Measurements from ENCODE around the gene PAX2.

PAX2 gene

GRCh38 chr10:100755821-100756220 is 10.4 kb downstream of the PAX2 start:
- DNase-seq (ENCODE audit: low spot score), result no peak

DNA sequence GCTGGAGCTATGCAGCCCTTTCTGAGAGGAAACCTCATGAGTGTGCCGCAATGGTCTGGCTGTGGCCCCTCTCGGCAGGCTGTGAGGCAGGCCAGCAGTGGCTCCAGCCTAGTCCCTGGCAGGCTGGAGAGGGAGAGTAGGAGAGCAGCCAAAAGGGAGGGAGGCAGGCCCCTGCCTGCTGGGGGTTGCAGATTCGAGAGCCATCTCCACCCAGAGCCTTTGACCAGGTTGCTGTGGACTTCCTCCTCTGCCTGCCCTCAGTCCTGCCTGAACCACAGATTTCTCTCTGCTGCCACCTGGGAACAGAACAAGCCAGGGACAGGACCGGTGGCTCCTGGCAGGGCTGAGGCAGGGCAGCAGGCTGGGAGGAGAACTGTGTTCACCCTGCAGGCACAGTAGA is 13.9 kb downstream of the PAX2 start:
- no peak for DNase-seq (ENCODE audit: low spot score)

DNA sequence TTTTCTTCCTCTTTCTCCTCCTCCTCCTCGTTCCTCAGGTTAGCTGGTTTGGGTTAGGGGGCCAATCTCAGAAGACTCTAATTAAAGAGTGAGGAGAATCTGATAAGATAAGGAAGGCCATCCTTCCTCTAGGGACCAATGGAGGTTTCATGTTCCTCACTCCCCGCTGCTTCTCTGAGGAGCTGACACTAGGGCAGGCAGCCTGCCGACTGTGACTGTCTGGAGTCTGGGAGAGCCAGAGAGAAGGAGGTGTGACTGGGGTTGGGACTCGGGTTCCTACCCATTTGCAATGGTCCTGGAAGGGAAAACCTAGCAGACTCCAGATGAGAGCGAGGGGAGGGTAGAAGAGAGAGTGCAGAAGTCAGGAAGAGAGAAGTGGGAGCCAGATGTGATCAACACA is 15.3 kb downstream of the PAX2 start:
- DNase-seq (ENCODE audit: low spot score), result no peak

DNA sequence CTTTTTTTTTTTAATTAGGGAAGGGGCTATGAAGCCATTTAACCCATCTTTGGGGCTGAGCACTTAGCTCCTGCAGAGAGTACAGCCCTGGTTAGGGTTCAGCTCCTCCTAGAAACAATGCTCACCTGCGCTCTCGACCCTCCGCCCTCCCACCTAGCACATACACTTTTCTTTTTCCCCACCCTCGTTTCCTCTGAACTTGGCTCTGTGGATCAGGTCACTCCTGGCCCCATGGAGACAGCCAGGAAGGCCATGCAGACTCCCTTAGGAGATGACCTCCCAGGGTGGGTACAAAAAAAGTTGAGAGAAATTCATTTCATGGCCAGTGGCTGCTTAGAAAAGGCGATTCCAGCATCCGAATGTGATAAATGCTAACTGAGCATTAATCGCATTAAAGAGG is 15.8 kb downstream of the PAX2 start:
- DNase-seq (ENCODE audit: low spot score), result no peak

GRCh38 chr10:100763043-100763747 is 17.8 kb downstream of the PAX2 start:
- DNase-seq (ENCODE audit: low spot score), result no peak

GRCh38 chr10:100766693-100767421 is 21.5 kb downstream of the PAX2 start:
- no peak for DNase-seq (ENCODE audit: low spot score)

DNA sequence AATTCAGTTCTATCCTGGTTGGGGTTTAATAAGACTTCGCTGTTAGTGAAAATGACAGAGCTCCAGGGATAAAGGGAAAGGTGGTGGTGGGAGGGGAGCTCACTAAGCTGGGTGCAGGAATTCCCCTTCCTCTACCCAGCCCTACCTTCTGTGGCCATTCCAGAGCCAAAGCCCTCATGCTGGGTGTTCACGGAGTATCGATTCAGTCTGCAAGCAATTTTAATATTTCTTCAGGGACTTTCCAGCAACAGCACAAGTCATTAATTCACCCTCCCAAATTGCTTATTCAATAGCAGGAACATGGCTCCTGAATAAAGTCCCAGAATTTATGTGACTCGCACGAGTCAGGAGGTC is 22.0 kb downstream of the PAX2 start:
- DNase-seq (ENCODE audit: low spot score), result no peak

- no peak for DNase-seq (ENCODE audit: low spot score)
Measured at GRCh38 chr10:100769481-100769880, 24.1 kb downstream of the PAX2 start.

DNA sequence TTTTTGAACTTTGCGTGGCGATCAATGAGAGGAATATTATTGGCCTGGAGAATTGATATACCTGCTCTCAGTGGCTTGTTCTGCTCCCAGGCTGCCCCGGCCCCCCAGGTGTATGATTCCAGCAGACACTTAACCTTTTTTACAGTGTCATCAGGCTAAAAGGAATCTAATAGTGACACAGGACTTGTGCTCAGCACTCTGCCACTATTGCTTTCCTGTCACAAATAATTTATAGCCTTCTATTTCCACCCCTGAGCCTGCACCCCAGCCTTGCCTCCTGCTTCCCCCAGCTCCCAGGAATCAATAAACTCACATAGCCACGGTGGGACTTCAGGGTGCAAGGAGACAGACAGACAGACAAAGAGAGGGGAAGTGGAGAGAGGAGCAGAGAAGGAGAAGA is 28.3 kb downstream of the PAX2 start:
- DNase-seq (ENCODE audit: low spot score), result no peak

- DNase-seq (ENCODE audit: low spot score), result no peak
Measured at GRCh38 chr10:100774223-100774622, 28.8 kb downstream of the PAX2 start.

DNA sequence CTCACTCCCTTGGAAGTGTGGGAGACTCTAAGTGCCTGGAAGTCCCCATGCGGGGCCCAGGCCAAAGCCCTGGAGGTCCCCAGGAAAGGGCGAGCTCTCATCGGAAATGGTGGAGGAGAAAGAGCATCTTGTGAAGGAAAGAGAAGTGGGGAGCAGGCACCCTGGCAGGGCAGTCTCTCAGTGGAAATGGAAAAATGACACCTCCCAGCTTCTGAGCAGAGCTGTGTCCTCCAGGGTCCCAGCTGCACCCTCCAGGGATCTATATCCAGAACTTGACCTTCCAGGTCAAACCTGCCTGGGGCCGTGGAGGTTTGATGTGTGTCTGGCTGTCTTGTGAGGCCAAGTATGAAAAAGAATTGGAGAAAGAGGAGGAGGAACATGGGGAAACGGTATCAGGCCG is 29.5 kb downstream of the PAX2 start:
- no peak for DNase-seq (ENCODE audit: low spot score)

DNA sequence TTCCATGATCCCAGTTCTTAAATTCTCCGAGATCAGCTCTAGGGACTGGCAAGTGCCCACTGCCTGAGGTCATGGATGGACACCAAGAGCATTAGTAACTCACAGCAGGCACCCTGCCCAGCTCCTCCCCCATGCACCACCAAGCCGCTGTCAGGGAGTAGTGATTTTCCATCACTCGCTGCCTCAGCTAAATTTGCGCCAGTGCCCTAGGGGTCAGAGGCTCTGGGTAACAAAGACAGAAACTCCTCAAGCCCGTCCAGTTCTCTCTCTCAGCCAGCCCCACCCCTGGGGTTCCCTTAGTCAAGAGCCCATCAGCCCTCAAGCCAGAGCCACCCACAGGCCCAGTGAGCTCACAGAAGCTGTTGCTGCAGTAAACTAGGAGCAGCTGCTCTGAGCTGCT is 30.0 kb downstream of the PAX2 start:
- DNase-seq (ENCODE audit: low spot score), result peak; percentile 74

GRCh38 chr10:100775871-100776270 is 30.5 kb downstream of the PAX2 start:
- no peak for DNase-seq (ENCODE audit: low spot score)

- DNase-seq (ENCODE audit: low spot score), result no peak
Measured at GRCh38 chr10:100776671-100777070, 31.3 kb downstream of the PAX2 start.

DNA sequence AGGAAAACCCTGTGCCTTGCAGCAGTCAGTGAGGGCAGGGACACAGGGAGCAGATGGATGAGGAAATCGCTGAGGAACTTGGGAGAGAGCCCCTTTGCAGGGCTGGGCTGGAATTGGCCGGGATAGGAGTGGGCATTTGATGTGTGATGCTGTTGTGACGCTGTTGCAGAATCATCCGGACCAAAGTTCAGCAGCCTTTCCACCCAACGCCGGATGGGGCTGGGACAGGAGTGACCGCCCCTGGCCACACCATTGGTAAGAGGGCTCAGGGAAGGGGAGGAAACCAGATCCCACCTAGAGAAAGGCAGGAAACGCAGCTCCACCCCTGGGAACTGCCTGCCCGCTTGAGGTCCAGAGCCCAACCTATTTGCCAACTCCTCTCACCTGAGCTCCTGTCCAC is 33.9 kb downstream of the PAX2 start:
- no peak for DNase-seq (ENCODE audit: low spot score)

DNA sequence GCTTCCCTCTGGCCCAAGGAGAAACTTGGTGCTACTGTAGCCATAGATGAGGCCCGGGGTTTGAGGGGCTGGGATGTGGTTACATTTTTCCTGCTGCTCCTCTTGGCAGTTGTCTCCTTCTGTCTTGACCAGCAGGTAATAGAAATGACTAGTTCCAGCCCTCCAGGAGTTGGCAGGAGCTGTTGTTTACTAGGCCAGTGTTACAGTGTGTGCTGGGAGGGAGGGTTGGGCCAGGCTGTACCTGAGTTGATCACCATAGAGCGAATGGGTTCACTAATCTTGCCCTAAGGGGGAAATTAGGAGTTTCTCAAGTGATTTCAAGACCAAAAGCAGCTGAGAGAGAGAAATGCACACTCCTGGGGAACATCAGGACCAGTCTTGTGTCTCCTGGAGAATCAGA is 34.9 kb downstream of the PAX2 start:
- DNase-seq (ENCODE audit: low spot score), result no peak

GRCh38 chr10:100781145-100781665 is 35.8 kb downstream of the PAX2 start:
- DNase-seq (ENCODE audit: low spot score), result no peak

- no peak for DNase-seq (ENCODE audit: low spot score)
Measured at GRCh38 chr10:100782461-100783244, 37.3 kb downstream of the PAX2 start.

DNA sequence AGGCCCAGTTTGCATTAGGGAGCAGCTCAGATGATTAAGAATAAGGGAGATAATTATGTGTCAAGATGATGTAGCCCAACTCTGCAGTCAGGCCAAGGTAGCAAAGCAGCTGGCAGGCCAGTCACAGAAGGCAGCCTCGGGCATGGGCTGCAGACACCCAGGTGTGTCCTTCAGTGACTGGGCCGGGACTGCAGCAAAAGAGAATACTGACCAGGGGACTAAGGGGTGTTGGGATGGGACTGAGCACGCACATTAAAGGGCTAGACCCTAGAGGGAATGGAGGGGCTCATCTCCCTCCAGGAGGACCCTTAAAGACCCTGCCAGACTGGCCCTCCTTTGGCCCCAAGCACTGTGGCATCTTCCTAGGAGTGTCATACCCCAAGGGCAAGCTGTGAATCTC is 38.7 kb downstream of the PAX2 start:
- no peak for DNase-seq (ENCODE audit: low spot score)

DNA sequence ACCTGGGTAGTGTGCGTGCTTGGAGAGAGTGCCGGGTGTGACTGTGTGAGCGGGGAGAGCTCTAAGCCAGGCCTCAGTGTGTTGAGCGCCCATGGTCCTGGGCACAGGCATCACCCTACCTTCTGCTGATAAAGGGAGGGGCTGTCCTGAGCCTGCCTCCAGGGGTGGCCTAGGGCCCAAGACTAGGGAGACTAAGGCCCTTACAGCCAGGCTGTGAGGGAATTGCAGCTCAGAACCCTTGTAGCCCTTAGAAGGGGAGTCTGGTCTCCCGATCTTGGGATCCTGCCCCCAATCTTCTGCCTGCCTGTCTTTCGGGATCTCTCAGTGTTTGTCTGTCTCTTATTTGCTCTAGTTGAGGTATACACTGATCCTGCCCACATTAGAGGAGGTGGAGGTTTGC is 41.2 kb downstream of the PAX2 start:
- no peak for DNase-seq (ENCODE audit: low spot score)

GRCh38 chr10:100788002-100788903 is 42.9 kb downstream of the PAX2 start:
- DNase-seq (ENCODE audit: low spot score), result no peak

DNA sequence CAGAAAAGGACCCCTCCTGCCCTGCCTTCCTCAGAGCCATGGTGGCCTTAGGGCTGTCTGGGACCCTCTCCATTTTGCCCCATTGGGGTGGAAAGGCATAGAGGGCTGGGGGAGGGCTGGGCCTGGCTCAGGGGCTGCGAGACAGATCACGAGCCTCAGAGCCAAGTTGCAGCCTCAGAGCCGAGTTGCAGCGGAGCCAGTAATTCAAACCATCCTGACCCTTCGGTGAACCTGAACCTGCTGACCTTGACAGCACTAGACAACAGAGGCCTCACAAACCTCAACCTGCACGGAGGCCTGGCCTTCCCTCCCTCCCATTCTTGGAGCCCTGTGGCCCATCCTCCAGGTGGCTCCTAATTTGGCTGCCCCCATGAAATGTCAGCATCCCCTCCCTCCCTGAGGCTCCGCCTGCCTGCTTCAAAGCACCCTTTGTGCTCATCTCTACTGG is 45.4 kb downstream of the PAX2 start:
- DNase-seq (ENCODE audit: low spot score), result no peak
